Body of pancreas (tissue), 4 donors: Measurements from ENCODE around the gene DUS2.
"Not testable (repeated sequence)": the region's sequence is repeated elsewhere in the genome, so short reads cannot be mapped to it uniquely, and the experiment has no call there.

Experiments used
- CTCF ChIP-seq, 7 experiments: fragments of 450-650 bp in 4 of 7; fragments of 200-600 bp in 3 of 7; sonication (generic) in 3 of 7; IDR thresholded peaks; one replicate each; pipeline ENCODE4 v1.5.1; 2016 to 2019; ENCODE audit warnings: antibody characterized with exemption in 7 of 7
- POLR2A ChIP-seq, 3 donors: fragments of 450-650 bp; IDR thresholded peaks; one replicate each; pipeline ENCODE4 v1.6.1; 2016; ENCODE audit warnings: antibody characterized with exemption in 3 of 3, mild to moderate bottlenecking in 2 of 3

- not testable (repeated sequence) for TF ChIP-seq CTCF, POLR2A (IDR thresholded peaks at IDR 0.05)
Measured at GRCh38 chr16:68109156-68109555, 86.1 kb downstream of the DUS2 start.
